Erythroblast (primary cell): ENCODE measurements around the gene DCBLD1.

Source experiments
- GATA1 ChIP-seq: IDR thresholded peaks from 2 replicates; pipeline ENCODE4 v1.6.1; 2011; ENCODE audit warnings: low read depth, mild to moderate bottlenecking, control low read depth, low read length, moderate library complexity
- POLR2A ChIP-seq: IDR thresholded peaks from 2 replicates; pipeline ENCODE4 v1.6.1; 2011; ENCODE audit warnings: mild to moderate bottlenecking, low read length

DNA sequence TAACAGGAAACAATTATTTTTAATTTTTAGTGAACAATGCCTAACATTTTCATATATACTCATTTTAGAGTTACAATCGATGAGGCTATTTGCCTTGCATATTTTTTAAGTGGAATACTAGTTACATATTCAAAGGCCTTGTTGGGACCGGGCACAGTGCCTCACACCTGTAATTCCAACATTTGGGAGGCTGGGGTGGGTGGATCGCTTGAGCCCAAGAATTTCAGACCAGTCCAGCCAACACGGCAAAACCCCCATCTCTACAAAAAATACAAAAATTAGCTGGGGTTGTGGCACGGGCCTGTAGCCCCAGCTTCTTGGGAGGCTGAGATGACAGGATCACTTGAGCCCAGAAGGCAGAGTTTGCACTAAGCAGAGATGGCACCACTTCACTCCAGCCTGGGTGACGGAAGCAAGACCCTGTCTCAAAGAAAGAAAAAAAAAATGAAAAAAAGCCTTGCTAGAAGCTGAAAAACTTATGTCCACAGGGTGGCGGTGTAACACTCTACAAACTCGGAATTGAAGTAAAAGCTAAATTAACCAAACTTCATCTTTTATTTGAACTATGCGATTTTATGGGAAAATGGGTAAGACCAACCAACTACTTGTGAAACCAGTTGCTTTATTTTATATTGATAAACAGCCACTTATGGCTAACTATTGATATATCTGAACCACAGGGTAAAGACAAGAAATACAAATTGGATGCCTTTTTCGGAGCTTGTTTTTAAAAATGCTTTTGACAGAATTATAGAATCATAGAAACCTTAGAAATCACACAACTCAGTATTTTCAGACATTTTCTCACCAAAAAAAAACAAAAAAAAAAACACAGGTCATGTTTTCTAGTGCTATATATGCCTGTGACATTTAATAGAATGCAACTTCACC, 32.7 kb upstream of the DCBLD1 start:
- TF ChIP-seq POLR2A: no peak
- TF ChIP-seq GATA1: no peak
